Cardiac fibroblast (primary cell): ENCODE measurements around the gene LMO2.
A peak's percentile ranks its signal among the peaks of the same experiment; 100 is the strongest.

Experiments
- DNase-seq, 2 donors: peaks; one replicate each; pipeline versions ENCODE4 v3.0.0 to v3.0.0-alpha.2; 2010; ENCODE audit warnings: low read depth in 2 of 2
- H3K4me3 ChIP-seq, 2 donors: replicated peaks in 1 of 2; 1 replicate in 1 of 2; 2 replicates in 1 of 2; pipeline ENCODE4 v1.5.1; 2011; ENCODE audit warnings: low read depth in 2 of 2, low read length in 2 of 2, mild to moderate bottlenecking in 2 of 2, moderate library complexity in 1 of 2
- CTCF ChIP-seq: IDR thresholded peaks from one replicate; pipeline ENCODE4 v1.5.1; 2011; ENCODE audit warnings: low read depth, mild to moderate bottlenecking, low read length, inconsistent platforms

The LMO2 gene

GRCh38 chr11:33857933-33858371, 33.9 kb downstream of the LMO2 start:
- peak; percentile 78 to 81 for DNase-seq
- TF ChIP-seq CTCF: peak; percentile 95
- H3K4me3 ChIP-seq: no peak overlapping the region

- TF ChIP-seq CTCF: no peak
- no peak overlapping the region for H3K4me3 ChIP-seq
- no peak for DNase-seq
Measured at GRCh38 chr11:33855500-33855899, 36.4 kb downstream of the LMO2 start.

GRCh38 chr11:33848717-33849390, 43.0 kb downstream of the LMO2 start:
- H3K4me3 ChIP-seq: no peak overlapping the region
- DNase-seq: no peak
- TF ChIP-seq CTCF: no peak

GRCh38 chr11:33847251-33847650, 44.6 kb downstream of the LMO2 start:
- no peak overlapping the region for H3K4me3 ChIP-seq
- TF ChIP-seq CTCF: no peak
- no peak for DNase-seq

GRCh38 chr11:33844236-33844635, 47.6 kb downstream of the LMO2 start:
- H3K4me3 ChIP-seq: no peak overlapping the region

GRCh38 chr11:33843018-33843417, 48.9 kb downstream of the LMO2 start:
- no peak for TF ChIP-seq CTCF
- no peak for DNase-seq
- H3K4me3 ChIP-seq: no peak overlapping the region

More at GRCh38 chr11:33844236-33844635, 47.6 kb downstream of the LMO2 start:
- no peak for DNase-seq
- no peak for TF ChIP-seq CTCF
